DMS153 treated with DMSO at 0.1 percent for 48 hours (cell line): ENCODE results near the gene GYS2.
"Not testable (repeated sequence)": the region's sequence is repeated elsewhere in the genome, so short reads cannot be mapped to it uniquely, and the experiment has no call there.

ENCODE experiments used
- DNase-seq: peaks from one replicate; lab custom pipeline; 2025; ENCODE audit not compliant: unreplicated experiment; lab: John Stamatoyannopoulos, UW

GYS2 gene

DNA sequence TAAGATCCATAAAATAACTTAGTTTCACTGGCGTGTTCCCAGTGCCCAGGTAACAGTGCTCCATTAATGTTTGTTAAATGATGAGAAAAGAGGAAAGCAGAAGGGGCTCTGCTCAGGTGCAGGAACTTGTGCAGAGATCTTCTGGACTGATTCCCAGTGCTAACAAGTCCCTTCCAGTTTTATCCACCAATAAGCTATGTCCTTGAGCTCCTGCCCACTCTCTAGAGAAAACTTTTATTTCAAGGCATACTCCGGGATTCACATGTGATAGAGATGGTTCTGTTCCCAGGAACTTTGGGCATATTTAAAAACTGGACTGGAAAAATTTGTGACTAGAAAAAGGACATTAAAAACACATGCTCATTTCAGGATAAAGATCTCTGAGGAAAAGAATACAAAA, 1.9 kb downstream of the GYS2 start:
- no peak for DNase-seq

DNA sequence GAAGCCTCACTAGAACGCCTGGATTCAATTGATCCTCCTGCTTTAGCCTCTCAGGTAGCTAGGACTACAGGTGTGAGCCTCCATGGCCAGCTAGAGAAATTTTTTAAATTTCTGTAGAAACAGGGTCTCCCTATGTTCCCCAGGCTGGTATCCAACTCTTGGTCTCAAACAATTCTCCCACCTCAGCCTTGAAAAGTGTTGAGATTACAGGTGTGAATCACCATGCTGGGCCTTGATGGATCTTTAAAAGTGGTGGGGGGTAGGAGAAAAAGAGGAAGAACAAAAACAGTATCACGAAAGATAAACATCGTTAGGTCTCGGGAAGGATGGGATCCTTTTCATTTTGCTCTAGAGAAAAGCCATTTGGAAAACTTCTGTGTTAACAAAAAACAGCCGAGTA, 4.5 kb downstream of the GYS2 start:
- no peak for DNase-seq

DNA sequence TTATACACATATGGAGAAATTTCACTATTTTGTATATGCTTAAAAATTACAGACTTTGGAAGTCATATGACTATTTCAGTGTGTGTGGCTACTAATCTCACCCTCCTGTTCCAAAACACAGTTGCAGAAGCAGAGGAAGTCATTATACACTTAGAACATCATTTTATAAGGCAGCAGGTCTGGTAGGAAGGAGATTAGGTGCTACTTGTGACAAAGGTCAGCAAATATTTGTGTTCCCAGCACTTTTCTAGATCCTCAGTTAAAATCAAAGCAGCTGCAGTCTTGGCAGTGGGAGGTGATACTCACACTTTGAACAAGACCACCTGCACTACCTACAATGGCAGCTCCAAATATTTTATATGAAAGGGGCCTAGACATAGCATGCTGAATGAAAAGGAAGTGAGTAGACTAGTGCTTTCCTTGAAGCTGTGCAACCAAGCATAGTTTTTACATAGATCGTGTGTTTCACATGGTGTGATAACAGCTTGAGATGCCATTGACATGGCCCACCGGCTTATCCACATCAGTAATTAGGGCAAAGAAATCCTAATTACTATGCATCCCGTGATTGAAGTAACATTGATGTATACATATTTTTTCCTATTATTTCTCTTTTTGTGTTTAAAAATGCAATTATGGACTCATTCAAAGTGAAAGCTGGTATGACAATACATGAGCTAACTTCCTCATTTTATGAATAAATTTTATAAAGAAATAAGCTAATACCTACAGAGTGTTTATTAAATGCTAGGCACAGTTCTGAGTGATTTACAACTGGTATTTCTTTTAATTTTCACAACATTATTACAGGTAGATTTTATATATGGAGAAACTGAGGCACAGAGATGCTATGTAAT, 5.3 kb downstream of the GYS2 start:
- no peak for DNase-seq

DNA sequence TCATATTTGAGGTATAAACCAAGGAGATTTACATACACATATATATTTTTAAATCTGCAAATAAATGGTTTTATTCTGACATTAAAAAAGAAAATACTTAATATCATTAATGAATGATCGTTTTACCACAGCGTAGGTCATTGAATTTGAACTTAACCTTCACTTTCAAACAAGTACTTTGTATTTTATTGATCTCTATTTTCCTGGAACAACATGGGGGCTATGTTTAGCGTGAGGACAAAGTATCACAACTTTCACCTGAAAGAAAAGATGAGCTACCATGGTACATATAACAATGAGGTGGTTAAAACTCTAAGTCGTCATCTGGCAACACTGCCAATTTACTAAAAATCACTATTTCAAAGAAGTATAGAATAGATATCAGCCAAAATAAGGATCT, 6.0 kb downstream of the GYS2 start:
- no peak for DNase-seq

DNA sequence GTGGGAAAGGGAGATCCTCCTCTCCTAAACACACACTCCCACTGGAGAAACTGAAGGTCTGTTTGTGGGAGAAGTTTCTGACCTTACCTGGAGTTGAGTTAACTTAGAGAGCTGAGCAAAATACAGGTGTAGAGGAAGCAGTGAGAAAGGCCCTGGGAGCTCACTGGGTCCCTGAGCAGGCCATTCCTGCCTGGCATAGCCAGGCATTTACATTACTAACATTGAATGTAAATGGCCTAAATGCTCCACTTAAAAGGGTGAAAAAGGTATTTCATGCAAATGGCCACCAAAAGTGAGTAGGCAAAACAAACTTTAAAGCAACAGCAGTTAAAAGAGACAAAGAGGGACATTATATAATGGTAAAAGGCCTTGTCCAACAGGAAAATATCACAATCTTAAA, 9.3 kb downstream of the GYS2 start:
- DNase-seq, result not testable (repeated sequence)

DNA sequence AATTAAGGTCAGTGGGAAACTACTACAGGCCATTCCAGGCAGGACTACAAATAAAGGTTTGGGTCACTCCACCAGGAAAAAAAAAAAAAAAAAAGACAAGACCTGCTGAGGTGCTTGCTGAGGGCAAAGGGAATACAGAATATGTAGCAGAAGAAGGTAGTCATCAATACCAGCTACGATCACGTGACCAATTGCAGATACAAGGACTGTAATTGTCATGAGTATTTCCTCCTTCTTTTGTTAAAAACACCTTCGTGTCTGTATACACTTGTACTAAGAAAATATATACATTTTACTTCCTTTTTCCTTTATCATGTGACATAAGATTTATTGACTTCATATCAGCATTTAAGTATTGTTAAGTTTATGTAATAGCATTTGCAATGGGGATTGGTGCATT, 19.2 kb downstream of the GYS2 start:
- DNase-seq, result no peak

DNA sequence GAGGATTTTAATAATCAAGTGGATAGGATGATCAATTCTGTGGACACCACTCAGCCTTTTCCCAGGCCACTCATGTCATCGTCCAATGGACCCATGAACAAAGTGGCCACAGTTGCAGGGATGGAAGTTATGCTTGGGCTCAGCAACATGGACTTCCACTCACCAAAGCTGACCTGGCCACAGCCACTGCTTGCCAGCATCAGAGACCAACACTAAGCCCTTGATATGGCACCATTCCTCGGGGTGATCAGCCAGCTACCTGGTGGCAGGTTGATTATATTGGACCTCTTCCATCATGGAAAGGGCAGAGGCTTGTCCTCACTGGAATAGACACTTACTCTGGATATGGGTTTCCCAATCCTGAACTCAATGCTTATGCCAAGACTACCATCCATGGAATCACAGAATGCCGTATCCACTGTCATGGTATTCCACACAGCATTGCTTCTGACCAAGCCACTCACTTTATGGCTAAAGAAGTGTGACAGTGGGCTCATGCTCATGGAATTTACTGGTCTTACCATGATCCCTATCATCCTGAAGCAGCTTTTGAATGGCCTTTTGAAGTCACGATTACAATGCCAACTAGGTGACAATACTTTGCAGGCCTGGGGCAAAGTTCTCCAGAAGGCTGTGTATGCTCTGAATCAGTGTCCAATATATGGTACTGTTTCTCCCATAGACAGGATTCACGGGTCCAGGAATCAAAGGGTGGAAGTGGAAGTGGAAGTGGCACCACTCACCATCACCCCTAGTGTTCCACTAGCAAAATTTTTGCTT, 20.1 kb downstream of the GYS2 start:
- not testable (repeated sequence) for DNase-seq

DNA sequence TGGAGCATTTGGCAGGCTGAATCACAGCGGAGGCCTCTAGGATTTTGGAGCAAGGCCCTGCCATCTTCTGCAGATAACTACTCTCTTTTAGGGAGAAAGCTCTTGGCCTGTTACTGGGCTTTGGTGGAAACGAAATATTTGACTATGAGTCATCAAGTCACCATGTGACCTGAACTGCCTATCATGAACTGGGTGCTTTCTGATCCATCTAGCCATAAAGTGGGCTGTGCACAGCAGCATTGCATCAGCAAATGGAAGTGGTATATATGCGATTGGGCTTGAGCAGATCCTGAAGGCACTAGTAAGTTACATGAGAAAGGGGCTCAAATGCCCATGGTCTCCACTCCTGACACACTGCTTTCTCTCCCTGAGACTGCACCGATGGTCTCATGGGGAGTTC, 21.1 kb downstream of the GYS2 start:
- no peak for DNase-seq

DNA sequence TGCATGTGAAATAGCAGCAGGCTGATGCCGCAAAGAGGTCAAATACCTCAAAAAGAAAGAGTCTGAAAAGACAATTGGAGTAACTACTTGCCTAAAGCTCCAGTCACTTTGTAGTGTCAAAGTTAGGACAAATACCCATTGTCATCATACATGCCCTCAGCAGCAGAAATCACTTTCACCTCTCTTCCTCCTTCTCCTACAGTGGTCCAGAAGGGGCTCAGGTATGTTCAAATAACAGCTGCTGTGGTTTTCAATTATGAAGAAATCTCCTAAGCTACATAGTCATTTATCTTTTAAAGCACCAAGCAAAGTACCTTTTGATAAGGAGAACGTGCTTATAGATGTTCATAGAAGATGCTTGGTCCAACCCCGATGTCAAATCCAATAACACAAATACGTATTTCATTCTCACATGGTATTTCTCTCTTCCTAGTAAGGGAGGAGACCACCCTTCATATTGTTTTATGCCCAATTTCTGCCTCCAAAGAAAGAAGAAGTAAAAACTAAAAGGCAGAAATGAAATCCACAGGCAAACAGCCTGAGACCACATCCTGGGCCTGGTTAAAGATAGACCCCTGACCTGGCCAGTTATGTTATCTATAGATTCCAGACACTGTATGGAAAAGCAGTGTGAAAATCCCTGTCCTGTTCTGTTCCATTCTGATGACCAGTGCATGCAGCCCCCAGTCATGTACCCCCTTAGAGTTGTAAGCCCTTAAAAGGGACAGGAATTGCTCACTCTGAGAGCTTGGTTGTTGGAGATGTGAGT, 23.7 kb downstream of the GYS2 start:
- DNase-seq, result no peak

DNA sequence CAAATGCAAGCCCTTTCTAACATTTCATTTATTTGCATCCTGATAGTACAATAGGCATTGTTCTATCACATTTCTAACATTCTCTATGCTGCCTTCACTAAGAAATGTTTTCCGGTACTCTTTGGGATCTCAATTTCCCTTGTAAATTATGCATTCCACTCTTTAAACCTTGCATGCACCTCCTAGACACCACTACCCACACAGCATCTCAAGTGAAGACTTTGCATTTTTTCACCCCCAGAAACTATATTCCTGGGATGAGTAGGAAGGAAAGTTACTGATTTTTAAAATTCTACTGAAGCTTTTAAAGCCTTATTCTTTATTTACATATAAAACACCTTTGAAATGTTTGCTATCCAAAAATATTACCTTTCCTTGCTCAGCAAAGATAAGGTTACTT, 27.1 kb downstream of the GYS2 start:
- DNase-seq, result no peak

DNA sequence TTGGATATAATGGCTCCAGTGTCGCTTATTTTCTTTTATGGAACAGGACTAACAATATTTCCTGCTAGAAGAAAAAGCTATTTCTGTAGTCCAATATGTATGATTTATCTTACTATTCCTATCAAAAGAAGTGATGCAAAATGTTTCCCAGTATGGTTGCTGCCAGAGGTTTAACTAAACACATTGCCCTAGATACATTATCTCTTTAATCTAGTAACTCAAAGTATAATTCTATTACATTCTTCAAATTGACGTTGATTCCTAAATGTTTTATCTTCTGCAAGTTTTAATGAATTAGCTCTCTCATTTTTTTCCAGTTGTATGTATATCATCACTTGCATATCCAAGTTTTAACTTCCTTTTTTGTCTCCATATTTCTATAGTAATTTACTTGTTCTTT, 28.2 kb downstream of the GYS2 start:
- DNase-seq, result no peak

DNA sequence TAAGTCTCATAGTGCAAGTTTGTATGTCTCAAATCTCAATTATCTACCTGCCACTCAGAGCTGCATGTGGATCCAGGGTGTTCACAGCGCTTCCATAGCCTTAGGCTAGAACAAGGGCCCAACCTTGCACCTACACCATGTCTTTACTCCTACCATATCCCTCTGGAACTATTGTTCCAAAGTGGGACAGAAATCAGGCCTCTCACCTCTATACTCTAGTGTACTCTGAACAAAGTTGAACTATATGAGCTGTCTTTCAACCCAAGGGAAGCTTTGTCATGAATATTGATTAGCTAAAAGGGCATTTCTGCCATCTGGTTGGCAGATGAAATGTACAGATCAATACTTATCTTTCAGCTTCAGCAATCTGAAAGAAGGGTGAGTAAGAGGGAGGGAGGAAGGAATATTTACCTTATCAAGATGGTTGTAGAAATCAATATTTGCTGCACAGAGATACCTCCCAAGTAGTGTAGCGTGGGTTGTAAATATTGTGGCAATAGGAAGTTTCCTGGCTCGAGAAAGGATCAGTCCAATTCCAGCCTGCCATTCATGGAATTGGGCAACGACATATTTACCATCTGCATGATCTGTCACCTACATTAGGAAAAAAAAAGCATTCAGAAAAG, 30.8 kb downstream of the GYS2 start:
- no peak for DNase-seq

DNA sequence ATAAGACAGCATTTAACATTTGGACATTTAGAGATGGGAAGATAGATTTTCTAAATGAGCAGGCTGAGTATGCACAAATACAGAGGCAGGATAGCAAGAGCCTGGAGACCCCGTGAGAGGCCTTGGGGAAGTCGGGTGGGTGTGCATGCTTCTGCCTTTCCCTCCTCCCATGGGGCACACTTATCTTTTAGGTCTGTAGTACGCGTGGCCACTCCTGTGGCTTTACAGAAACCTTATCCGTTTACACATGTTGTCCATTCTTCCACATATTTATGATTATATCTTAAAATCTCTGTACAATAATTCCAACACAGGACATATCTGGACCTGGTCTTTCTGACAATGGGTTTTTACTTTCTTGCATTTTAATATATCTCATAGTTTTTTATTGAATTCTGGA, 33.6 kb downstream of the GYS2 start:
- DNase-seq, result no peak

DNA sequence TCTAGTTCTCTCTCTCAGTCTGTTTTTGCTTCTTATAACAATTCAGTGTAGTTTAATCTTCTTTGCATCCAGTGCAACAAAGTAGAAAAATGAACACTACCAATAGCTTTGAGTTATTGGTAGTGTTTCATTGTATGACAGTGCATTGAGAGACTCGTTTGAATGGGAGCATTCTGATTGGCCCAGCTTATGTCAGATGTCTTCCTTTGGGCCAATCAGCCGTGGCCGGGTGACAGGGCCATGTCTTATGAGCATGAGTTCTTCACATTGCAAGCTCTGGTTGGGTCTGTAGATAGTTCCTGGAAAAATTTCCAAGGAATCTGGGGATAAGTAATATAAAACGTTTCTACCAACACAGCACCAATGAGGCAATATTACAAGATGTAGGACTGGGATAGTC, 36.5 kb downstream of the GYS2 start:
- no peak for DNase-seq

DNA sequence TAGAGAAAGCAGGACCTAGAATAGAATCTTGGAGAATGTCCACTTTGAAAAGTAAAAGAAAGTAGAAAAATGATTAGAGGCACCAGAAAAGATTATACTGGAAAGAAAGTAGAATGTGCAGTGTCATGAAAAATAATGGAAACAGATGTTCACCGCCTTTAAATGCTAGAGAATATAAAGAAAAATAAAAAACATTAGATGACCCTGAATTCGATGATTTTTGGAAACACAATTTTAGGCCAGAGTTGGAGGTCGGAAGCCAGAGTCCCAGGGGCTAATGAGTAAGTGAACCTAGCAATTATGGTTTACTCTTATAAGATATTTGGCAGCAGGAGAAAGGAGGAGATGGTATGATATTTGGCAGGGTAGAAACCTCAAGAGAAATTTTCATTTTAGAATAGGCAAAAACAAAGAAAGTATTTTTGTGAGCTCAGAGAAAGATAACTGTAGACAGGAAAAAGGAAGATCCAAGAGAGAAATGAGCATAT, 37.7 kb downstream of the GYS2 start:
- no peak for DNase-seq

DNA sequence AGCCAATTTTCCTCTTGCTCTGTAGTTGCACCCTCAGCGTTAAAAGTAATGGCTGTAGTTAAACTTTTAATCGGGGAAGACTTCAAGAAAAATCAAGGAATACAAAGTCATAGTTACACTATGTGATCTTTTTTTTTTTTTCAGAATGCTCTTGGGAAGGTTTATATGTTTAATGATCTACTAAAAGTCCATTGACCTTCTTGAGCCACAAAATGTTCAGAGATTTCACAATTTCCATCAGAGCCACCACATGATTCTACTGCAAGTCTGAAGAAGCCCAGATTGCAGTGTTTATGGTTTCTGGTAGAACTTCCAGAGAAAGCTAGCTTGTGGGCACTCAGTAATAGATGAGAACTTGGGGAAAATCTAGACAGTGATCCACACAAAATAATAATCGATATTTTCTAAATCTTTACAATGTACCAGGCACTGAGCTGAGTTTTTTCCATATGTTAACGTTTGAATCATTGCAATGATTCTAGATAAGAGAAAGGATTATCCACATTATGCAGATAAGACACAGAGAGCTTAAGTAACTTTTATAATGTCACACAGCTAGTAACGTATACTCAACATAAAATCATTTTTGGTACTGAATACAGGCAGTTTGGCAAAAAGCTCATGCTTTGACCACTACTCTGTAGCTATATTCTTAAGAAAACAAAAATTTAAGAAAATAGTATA, 38.3 kb downstream of the GYS2 start:
- DNase-seq, result no peak

DNA sequence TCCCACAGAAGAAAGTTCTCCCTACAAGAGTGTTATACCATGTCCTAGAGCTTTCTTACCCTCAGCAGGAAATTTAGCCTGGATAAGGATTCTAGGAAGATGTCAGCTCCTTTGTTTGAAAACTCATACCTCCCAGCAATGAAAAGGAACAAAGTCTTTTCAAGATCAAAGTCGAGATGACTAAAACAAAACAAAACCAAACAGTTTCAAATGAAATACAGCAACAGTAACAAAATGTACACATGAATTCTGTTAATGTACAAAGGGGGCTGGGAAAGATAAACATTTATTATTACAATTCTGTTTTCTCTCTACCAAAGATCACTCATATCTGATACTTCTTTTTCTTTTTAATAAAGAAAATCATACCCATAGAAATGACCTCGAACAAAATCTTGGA, 41.8 kb downstream of the GYS2 start:
- no peak for DNase-seq

DNA sequence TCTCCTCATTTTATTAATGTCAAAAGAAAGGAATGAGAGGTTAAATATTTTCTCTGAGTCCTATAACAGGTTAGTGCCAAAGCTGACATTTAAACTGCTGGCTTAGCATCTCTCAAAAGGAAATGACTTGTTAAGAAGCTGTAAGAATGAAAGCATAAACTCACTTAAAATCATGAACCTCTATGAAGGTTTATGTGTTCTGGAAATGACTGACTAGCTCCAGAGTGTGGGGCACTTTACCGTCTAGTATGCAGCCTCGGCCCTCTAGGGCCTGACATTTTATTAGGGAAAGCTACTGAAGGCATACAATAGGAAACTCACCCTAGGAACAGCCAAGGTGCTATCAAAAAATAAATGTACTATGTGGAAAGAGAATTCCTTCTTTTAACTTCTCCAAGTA, 43.5 kb downstream of the GYS2 start:
- DNase-seq, result no peak

DNA sequence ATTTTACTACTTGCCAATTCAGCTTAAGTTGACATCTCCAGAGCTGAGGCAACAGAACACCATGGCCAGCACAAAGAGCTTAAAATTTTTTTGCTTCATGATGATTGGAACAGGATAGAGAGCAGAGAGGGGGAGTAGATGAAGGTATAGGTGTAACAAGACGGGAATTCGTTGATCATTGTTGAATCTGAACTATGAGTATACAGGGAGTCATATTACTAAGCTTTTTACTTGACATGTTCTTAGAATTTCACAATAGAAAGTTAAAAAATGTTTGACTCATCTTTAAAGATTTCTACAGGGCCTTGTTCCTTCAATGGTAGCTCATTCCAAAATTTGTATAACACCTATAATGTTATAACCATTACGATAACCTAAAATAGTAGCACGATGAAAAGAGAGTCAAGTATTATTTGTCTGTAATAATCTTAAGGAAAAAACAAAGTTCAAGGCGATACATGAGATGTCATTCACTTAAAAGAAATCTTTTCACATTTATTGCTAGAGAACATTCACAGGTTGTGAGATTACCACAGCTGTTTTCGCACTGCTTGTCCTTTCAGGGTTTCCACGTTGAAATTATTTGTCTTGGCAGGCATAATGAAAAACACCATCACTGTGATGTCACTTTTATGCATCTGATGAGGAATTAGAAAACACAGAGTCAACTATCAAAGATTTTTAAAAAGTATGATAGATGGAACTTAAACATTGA, 44.6 kb downstream of the GYS2 start:
- no peak for DNase-seq

DNA sequence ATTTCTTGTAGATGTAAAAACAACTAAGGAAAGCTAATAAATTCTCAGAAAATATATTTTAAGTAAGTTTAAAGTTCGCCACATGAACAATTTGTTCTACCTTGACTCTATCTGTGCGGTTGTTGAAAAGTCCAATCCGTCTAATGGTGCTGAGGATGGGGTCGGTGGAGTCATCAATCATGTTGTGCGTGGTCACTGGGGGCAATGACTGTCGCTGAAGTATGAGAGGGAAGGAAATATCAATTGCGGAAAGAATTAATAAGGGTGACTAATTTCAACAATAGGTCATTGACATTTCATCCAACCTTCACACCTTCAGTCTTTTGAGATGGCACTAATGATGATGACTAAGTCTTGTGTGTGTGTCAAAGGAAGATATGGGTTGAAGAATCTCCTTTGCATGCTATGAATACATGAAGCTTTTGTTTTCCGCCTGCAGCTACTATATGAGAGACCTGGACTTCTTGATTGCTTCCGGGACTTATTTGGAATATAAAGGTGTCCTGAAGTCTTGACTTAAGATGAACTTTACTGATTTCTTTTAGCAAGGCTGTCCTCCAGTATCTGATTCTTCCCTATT, 46.5 kb downstream of the GYS2 start:
- DNase-seq, result no peak
